Measurements from ENCODE around the gene PTPN12.
"Not testable (repeated sequence)": the region's sequence is repeated elsewhere in the genome, so short reads cannot be mapped to it uniquely, and the experiment has no call there.

Gene PTPN12

GRCh38 chr7:77648742-77649338, 111.7 kb downstream of the PTPN12 start:
- H3K27ac Mint-ChIP-seq, result peak overlapping the region; percentile 56 to 68
- DNase-seq, result no peak
- no peaks in the 10 kb centered on the region for H3K4me1 Mint-ChIP-seq (ENCODE audit: low read depth in 2 of 2)
- no peak overlapping the region for H3K4me3 Mint-ChIP-seq
- no peaks in the 10 kb centered on the region for H3K9me3 Mint-ChIP-seq
- peaks cover 5% of the 10 kb centered on the region for H3K36me3 Mint-ChIP-seq (ENCODE audit: insufficient read depth)
- no peaks in the 10 kb centered on the region for H3K27me3 Mint-ChIP-seq
- no peak for ATAC-seq (replicated peaks)

GRCh38 chr7:77649716-77650349, 112.7 kb downstream of the PTPN12 start:
- no peak overlapping the region for H3K4me3 Mint-ChIP-seq
- H3K36me3 Mint-ChIP-seq (ENCODE audit: insufficient read depth), result peaks cover 5% of the 10 kb centered on the region
- DNase-seq (no peak), ATAC-seq (replicated peaks) (no peak)
- H3K27ac Mint-ChIP-seq, result no peak overlapping the region
- H3K4me1 Mint-ChIP-seq (ENCODE audit: low read depth in 2 of 2), result no peaks in the 10 kb centered on the region
- no peaks in the 10 kb centered on the region for H3K27me3 Mint-ChIP-seq
- no peaks in the 10 kb centered on the region for H3K9me3 Mint-ChIP-seq

DNA sequence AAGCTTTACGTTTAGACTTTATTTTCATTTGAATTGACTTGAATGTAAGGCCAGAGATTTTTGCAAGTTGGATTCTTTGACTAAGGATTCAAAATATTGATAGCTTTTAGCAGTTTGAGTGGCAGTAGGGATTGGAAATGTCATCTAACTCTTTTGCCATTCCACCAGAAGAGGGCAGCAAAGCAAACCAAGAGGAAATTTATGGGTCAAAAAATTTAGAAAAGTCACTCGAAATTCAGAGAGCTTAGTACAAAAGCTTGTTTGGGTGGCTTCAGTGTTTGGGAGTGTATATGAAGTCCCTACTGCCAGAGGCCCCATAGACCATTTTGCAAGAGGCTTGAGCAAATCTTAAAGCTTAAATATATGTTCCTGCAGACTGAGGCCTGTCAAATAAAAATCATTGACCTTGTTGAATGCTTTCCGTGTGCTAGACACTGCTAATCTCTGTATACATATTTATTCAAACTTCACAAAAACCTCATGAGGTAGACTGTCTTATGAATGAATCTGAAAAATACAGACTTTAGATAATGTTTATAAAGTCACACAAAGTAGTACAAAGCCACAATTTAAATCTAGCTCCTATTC, 114.6 kb downstream of the PTPN12 start:
- Mint-ChIP-seq H3K9me3 (no peaks in the 10 kb centered on the region), H3K36me3 (ENCODE audit: insufficient read depth) (peaks cover 6% of the 10 kb centered on the region), H3K27me3 (no peaks in the 10 kb centered on the region), H3K4me3 (no peak overlapping the region), H3K4me1 (ENCODE audit: low read depth in 2 of 2) (no peaks in the 10 kb centered on the region), H3K27ac (no peak overlapping the region)
- DNase-seq (peak; percentile 27 to 41 (median 34)), ATAC-seq (replicated peaks) (no peak)

GRCh38 chr7:77652826-77653225, 115.7 kb downstream of the PTPN12 start:
- not testable (repeated sequence) for H3K4me1 Mint-ChIP-seq (ENCODE audit: low read depth in 2 of 2); DNase-seq; H3K27ac Mint-ChIP-seq; H3K27me3 Mint-ChIP-seq; H3K36me3 Mint-ChIP-seq (ENCODE audit: insufficient read depth); ATAC-seq (replicated peaks); H3K9me3 Mint-ChIP-seq; H3K4me3 Mint-ChIP-seq

DNA sequence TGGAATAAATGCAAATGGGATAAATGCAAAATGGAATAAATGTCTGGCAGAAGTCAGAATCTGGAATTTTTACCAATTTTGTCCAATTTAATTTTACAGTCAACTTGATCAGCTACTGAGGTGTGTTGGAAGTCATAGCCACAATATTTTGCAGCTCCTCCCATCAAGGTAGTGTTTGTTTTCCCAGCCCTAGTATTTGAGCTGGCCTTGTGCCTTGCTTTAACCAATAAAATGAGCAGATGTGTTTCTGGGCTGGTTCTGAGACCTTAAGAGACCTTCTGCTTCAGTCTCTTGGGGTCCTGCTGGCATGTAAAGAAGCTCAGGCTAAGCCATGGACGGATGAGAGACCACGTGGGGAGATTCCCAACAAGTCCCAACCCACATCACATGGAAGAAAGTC, 116.5 kb downstream of the PTPN12 start:
- Mint-ChIP-seq H3K27me3 (no peaks in the 10 kb centered on the region), H3K4me1 (ENCODE audit: low read depth in 2 of 2) (no peaks in the 10 kb centered on the region), H3K4me3 (no peak overlapping the region), H3K36me3 (ENCODE audit: insufficient read depth) (peaks cover 5% of the 10 kb centered on the region), H3K9me3 (no peaks in the 10 kb centered on the region), H3K27ac (no peak overlapping the region)
- ATAC-seq (replicated peaks) (no peak), DNase-seq (no peak)

GRCh38 chr7:77655356-77655755, 118.3 kb downstream of the PTPN12 start:
- Mint-ChIP-seq H3K9me3 (no peaks in the 10 kb centered on the region), H3K27ac (no peak overlapping the region), H3K4me3 (no peak overlapping the region), H3K4me1 (ENCODE audit: low read depth in 2 of 2) (no peaks in the 10 kb centered on the region), H3K36me3 (ENCODE audit: insufficient read depth) (peaks cover 5% of the 10 kb centered on the region), H3K27me3 (no peaks in the 10 kb centered on the region)
- ATAC-seq (replicated peaks), result no peak
- no peak for DNase-seq

DNA sequence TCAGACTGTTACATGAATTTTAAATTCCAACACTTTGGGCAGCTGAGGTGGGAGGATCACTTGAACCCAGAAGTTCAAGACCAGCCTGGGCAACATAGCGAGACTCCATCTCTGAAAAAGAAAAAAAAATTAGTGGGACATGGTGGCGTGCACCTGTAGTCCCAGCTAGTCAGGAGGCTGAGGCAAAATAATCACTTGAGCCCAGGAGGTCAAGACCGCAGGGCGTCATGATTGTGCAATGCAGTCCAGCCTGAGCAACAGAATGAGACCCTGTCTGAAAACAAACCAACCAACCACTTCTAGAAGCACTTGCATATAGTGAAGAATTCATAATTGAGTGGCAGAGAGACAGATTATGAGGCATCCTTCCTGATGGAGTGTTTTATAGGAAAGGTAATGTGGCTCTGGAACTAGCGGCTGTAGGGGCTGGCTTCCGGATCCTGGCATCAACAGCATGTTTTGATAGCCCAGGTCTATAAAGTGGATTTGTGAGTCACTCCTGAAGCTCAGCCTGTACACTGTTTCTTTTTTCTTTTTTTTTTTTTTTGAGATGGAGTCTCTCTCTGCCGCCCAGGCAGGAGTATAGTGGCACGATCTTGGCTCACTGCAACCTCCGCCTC, 118.9 kb downstream of the PTPN12 start:
- H3K4me3 Mint-ChIP-seq, result no peak overlapping the region
- H3K27me3 Mint-ChIP-seq, result no peaks in the 10 kb centered on the region
- no peaks in the 10 kb centered on the region for H3K4me1 Mint-ChIP-seq (ENCODE audit: low read depth in 2 of 2)
- no peak for ATAC-seq (replicated peaks)
- no peak for DNase-seq
- H3K9me3 Mint-ChIP-seq, result no peaks in the 10 kb centered on the region
- no peak overlapping the region for H3K27ac Mint-ChIP-seq
- peaks cover 8% of the 10 kb centered on the region for H3K36me3 Mint-ChIP-seq (ENCODE audit: insufficient read depth)

DNA sequence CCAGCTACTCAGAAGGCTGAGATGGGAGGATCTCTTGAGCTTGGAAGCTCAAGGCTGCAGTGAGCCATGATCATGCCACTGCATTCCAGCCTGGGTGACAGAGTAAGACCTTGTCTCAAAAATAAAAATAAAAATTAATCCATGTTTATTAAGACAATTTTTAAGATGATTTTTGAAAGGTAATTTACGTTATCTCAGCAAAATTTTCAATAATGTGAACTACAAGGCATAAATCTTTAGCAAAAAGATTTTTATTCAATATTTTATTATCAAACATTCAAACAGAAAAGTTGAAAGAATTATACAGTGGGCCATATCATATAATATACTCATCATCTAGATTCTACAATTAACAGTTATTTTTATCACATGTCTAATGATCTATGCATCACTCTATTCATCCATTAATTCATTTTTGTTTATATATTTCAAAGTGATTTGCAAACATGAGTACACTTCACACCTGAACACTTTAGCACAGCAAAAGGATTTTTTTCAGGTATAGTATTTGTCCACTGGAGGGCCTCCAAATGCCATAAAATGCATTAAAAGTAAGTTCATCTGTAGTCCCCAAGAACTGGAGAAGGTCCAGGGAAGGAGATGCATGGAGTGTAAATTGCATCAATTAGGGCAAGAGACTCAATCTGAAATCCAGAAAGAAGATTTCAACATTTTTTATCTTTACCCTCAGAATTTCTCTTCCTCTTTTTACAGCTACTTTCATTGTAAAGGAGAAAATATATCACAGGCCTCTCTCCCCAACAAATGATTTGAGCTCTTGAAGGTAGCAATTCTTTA, 120.5 kb downstream of the PTPN12 start:
- Mint-ChIP-seq H3K36me3 (ENCODE audit: insufficient read depth) (peaks cover 8% of the 10 kb centered on the region), H3K27ac (no peak overlapping the region), H3K4me3 (no peak overlapping the region), H3K9me3 (no peaks in the 10 kb centered on the region), H3K27me3 (no peaks in the 10 kb centered on the region), H3K4me1 (ENCODE audit: low read depth in 2 of 2) (no peaks in the 10 kb centered on the region)
- DNase-seq, result peak; percentile 4 to 8 (median 7)
- ATAC-seq (replicated peaks), result peak; percentile 43

DNA sequence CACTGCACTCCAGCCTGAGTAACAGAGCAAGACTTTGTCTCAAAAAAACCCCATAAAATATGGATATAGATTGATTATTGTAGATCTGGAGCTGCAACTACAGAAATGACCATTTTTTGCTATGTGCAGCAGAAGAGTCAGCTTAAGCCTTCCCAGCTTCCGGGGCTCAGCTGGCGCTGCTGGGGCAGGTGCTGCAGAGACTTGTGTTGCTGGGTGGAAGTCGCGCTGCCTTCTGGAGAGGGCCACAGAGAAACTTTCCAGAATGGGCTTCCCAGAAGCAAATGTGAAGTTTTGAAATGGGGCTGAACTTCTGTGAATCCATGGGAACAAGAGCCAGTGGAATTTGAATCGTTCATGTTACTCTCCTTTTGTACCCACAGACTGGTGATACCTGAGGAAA, 121.8 kb downstream of the PTPN12 start:
- no peaks in the 10 kb centered on the region for H3K27me3 Mint-ChIP-seq
- no peak overlapping the region for H3K27ac Mint-ChIP-seq
- ATAC-seq (replicated peaks) (no peak), DNase-seq (no peak)
- H3K4me3 Mint-ChIP-seq, result no peak overlapping the region
- no peaks in the 10 kb centered on the region for H3K9me3 Mint-ChIP-seq
- peaks cover 8% of the 10 kb centered on the region for H3K36me3 Mint-ChIP-seq (ENCODE audit: insufficient read depth)
- no peaks in the 10 kb centered on the region for H3K4me1 Mint-ChIP-seq (ENCODE audit: low read depth in 2 of 2)

DNA sequence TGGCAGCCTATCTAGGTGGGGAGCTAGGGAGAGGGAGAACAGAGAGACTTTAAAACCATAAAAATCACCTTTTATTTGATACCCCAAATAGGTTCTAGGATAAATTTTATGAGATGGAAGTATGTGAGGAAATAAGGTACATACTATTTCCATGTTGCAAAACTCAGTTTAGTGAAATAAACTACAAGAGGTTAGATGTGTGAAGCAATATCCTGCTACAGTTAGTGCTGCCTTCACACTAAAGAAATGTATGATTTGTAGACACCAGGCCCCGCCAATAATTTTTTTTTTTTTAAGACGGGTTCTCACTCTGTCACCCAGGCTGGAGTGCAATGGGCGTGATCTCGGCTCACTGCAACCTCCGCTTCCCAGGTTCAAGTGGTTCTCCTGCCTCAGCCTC, 124.7 kb downstream of the PTPN12 start:
- no peaks in the 10 kb centered on the region for H3K4me1 Mint-ChIP-seq (ENCODE audit: low read depth in 2 of 2)
- H3K27ac Mint-ChIP-seq, result no peak overlapping the region
- DNase-seq (no peak), ATAC-seq (replicated peaks) (no peak)
- no peaks in the 10 kb centered on the region for H3K27me3 Mint-ChIP-seq
- H3K4me3 Mint-ChIP-seq, result no peak overlapping the region
- no peaks in the 10 kb centered on the region for H3K9me3 Mint-ChIP-seq
- peaks cover 4% of the 10 kb centered on the region for H3K36me3 Mint-ChIP-seq (ENCODE audit: insufficient read depth)

DNA sequence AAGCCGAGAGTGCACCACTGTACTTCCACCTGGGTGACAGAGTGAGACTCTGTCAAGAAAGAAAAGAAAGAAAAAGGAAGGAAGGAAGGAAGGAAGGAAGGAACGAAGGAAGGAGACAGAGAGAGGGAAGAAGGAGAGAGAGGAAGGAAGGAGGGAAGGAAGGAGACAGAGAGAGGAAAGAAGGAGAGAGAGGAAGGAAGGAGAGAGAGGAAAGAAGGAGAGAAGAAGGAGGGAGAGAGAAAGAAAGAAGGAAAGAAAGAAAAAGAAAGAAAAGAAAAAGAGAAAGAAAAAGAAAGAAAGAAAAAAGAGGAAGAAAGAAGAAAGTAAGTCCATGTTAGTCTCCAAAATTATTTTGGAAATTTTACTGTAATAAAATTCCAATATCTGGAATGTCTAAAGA, 125.8 kb downstream of the PTPN12 start:
- peaks cover 4% of the 10 kb centered on the region for H3K36me3 Mint-ChIP-seq (ENCODE audit: insufficient read depth)
- no peak overlapping the region for H3K4me3 Mint-ChIP-seq
- no peaks in the 10 kb centered on the region for H3K27me3 Mint-ChIP-seq
- DNase-seq (no peak), ATAC-seq (replicated peaks) (no peak)
- H3K27ac Mint-ChIP-seq, result peak overlapping the region in 1 of 2 donors; percentile 67
- H3K9me3 Mint-ChIP-seq, result no peaks in the 10 kb centered on the region
- H3K4me1 Mint-ChIP-seq (ENCODE audit: low read depth in 2 of 2), result no peaks in the 10 kb centered on the region

DNA sequence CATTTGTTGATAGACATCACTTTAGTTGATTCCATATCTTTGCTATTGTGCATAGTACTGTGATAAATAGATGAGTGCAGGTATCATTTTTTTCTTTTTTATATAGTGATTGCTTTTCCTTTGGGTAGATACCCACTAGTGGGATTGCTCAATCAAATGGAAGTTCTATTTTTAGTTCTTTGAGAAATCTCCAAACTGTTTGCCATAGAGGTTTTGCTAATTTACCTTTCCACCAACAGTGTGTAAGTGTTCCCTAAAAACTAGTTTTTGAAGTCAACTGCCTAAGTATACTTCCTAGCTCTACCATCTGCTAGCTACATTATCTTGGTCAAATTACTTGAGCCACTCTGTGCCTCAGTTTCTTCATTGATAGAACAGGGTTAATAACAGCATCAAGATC, 127.6 kb downstream of the PTPN12 start:
- no peak overlapping the region for H3K4me3 Mint-ChIP-seq
- H3K9me3 Mint-ChIP-seq, result no peaks in the 10 kb centered on the region
- H3K36me3 Mint-ChIP-seq (ENCODE audit: insufficient read depth), result peaks cover 4% of the 10 kb centered on the region
- no peak overlapping the region for H3K27ac Mint-ChIP-seq
- H3K27me3 Mint-ChIP-seq, result no peaks in the 10 kb centered on the region
- H3K4me1 Mint-ChIP-seq (ENCODE audit: low read depth in 2 of 2), result no peaks in the 10 kb centered on the region
- DNase-seq, result no peak
- no peak for ATAC-seq (replicated peaks)

GRCh38 chr7:77665161-77665560, 128.1 kb downstream of the PTPN12 start:
- Mint-ChIP-seq H3K27me3 (no peaks in the 10 kb centered on the region), H3K27ac (no peak overlapping the region), H3K4me1 (ENCODE audit: low read depth in 2 of 2) (no peaks in the 10 kb centered on the region), H3K36me3 (ENCODE audit: insufficient read depth) (peaks cover 7% of the 10 kb centered on the region), H3K4me3 (no peak overlapping the region), H3K9me3 (no peaks in the 10 kb centered on the region)
- ATAC-seq (replicated peaks), result no peak
- no peak for DNase-seq

All from effector memory CD8-positive, alpha-beta T cell (primary cell).